ENCODE measurements around the gene TMTC4. TPM values are rescaled to one million over a fixed set of nuclear protein-coding genes. Genes with fewer than 3 reads are reported as not detected.

The TMTC4 gene
- total and polyA plus RNA-seq, 10 of the 15 experiments (the other 5 are each of a cell fraction or from before 2014, with no cell fraction given): 3.3 to 24.6 (median 14.5) TPM

GRCh38 chr13:100601716-100602115 lies 72.9 kb downstream of the TMTC4 start:
- no peak overlapping the region for H3K9ac ChIP-seq (ENCODE audit: control insufficient read depth, insufficient read depth, low read length)
- TF ChIP-seq KLF5 (IDR thresholded peaks at IDR 0.05; ENCODE audit: partially characterized antibody) (no peak), MYB (IDR thresholded peaks at IDR 0.05; ENCODE audit: borderline replicate concordance, low read depth, low read length) (no peak), CREM (IDR thresholded peaks at IDR 0.05; ENCODE audit: low read depth) (no peak), ZNF622 (IDR thresholded peaks at IDR 0.05) (no peak), SUPT20H (IDR thresholded peaks at IDR 0.05; ENCODE audit: borderline replicate concordance, control insufficient read depth, low read depth, low read length) (no peak), FOXK2 (IDR thresholded peaks at IDR 0.05) (no peak), RELA (IDR thresholded peaks at IDR 0.05; ENCODE audit: borderline replicate concordance, partially characterized antibody) (no peak), BCLAF1 (IDR thresholded peaks at IDR 0.05) (no peak), SREBF2 (IDR thresholded peaks at IDR 0.05; ENCODE audit: low read length) (no peak), SPI1 (IDR thresholded peaks at IDR 0.05; ENCODE audit: borderline replicate concordance, insufficient read depth, low read depth, low read length) (no peak), TBL1XR1 (IDR thresholded peaks at IDR 0.05; ENCODE audit: low read depth, low read length) (no peak), ZBTB40 (IDR thresholded peaks at IDR 0.05; ENCODE audit: borderline replicate concordance) (no peak), CEBPZ (IDR thresholded peaks at IDR 0.05; ENCODE audit: low read depth, low read length) (no peak), RAD21 (IDR thresholded peaks at IDR 0.05; ENCODE audit: insufficient read depth, low read depth, low read length) (no peak), CEBPB (IDR thresholded peaks at IDR 0.05; ENCODE audit: borderline replicate concordance in 1 of 2, low read depth in 2 of 2, low read length in 2 of 2) (no peak)

More at GRCh38 chr13:100601716-100602115, 72.9 kb downstream of the TMTC4 start:
- Histone ChIP-seq H3K27me3 (replicated peaks in 1 of 2; ENCODE audit: control insufficient read depth in 2 of 2, insufficient read depth in 2 of 2, low read length in 1 of 2) (no peaks in the 10 kb centered on the region), H3K27ac (ENCODE audit: control insufficient read depth, insufficient read depth) (no peak overlapping the region), H3K79me2 (ENCODE audit: control insufficient read depth, insufficient read depth, low read length) (no peaks in the 10 kb centered on the region), H3K4me1 (ENCODE audit: control insufficient read depth, insufficient read depth, low read length) (no peaks in the 10 kb centered on the region), H3K9me3 (replicated peaks; ENCODE audit: control insufficient read depth, insufficient read depth, low read length) (no peaks in the 10 kb centered on the region), H3K4me3 (no peak overlapping the region), H3K4me2 (ENCODE audit: control insufficient read depth, insufficient read depth) (no peak overlapping the region), H3K36me3 (ENCODE audit: control insufficient read depth in 2 of 2, insufficient read depth in 2 of 2, low read length in 1 of 2) (no peaks in the 10 kb centered on the region), H2AFZ (ENCODE audit: control insufficient read depth, low read depth, low read length) (no peak overlapping the region), H4K20me1 (ENCODE audit: control insufficient read depth, insufficient read depth) (no peaks in the 10 kb centered on the region)
- SMC1A ChIA-PET (ENCODE audit: uncharacterized antibody, unreplicated experiment): no interaction called here
- ATAC-seq (no peak), DNase-seq (ENCODE audit: low read depth, low spot score) (no peak), FAIRE-seq (no peak)
- RAD21 ChIA-PET (ENCODE audit: unreplicated experiment): no interaction called here
- POLR2A ChIA-PET: no interaction called here
- 85% methylated on average over 7 of the region's 7 CpGs for WGBS (ENCODE audit: insufficient coverage, insufficient replicate concordance, low lambda C conversion rate, missing lambda C conversion rate)
- CTCF ChIA-PET: no interaction called here
- in situ Hi-C loops (cut with MboI): no loop called here
- BruUV-seq (replicated peaks): no TSS peak
- intact Hi-C loops (cut with micrococcal nuclease; ENCODE audit: unreplicated experiment): no loop called here
